Kidney (tissue), 14 donors: ENCODE measurements around the gene DEDD2. TPM values are rescaled to one million over a fixed set of nuclear protein-coding genes. Genes with fewer than 3 reads are reported as not detected.

Experiments used
- DNase-seq, 5 donors: peaks; one replicate each; pipeline ENCODE4 v3.0.0-alpha.2; 2013 to 2020
- FAIRE-seq: peaks from 2 replicates; lab custom pipeline; 2012; peaks lifted over from hg19 to GRCh38; lab: Jason Lieb, UNC
- H3K27ac ChIP-seq, 2 donors: one replicate each; pipeline ENCODE4 v1.7.0; 2013; ENCODE audit warnings: low read depth in 2 of 2, low read length in 2 of 2, inconsistent platforms in 1 of 2
- H3K27me3 ChIP-seq: one replicate; pipeline ENCODE4 v1.7.1; 2013; ENCODE audit warnings: low read length, inconsistent platforms; ENCODE audit not compliant: control insufficient read depth, insufficient read depth
- H3K36me3 ChIP-seq, 3 donors: one replicate each; pipeline versions ENCODE4 v1.7.0 to v1.7.1; 2013; ENCODE audit warnings: low read length in 3 of 3, control low read depth in 1 of 3, inconsistent platforms in 1 of 3; ENCODE audit not compliant: insufficient read depth in 3 of 3, control insufficient read depth in 2 of 3
- H3K4me1 ChIP-seq, 3 donors: one replicate each; pipeline versions ENCODE4 v1.7.0 to v1.7.1; 2013; ENCODE audit warnings: low read length in 3 of 3, inconsistent platforms in 1 of 3, low read depth in 1 of 3; ENCODE audit not compliant: control insufficient read depth in 2 of 3, insufficient read depth in 2 of 3
- H3K4me3 ChIP-seq, 3 donors: one replicate each; pipeline versions ENCODE4 v1.7.0 to v1.8.1; 2013; ENCODE audit warnings: low read length in 3 of 3, control low read depth in 1 of 3, inconsistent platforms in 1 of 3
- H3K9ac ChIP-seq, 3 donors: one replicate each; pipeline versions ENCODE4 v1.7.0 to v1.7.1; 2013; ENCODE audit warnings: low read length in 3 of 3, control low read depth in 1 of 3, inconsistent platforms in 1 of 3
- H3K9me3 ChIP-seq, 3 donors: one replicate each; pipeline versions ENCODE4 v1.7.0 to v1.7.1; 2013; ENCODE audit warnings: low read length in 3 of 3, control low read depth in 1 of 3, inconsistent platforms in 1 of 3; ENCODE audit not compliant: control insufficient read depth in 2 of 3, insufficient read depth in 1 of 3
- CTCF ChIP-seq: IDR thresholded peaks from 3 replicates; pipeline ENCODE4 v1.5.1; 2012; ENCODE audit warnings: mild to moderate bottlenecking, moderate library complexity, borderline replicate concordance; ENCODE audit not compliant: insufficient read depth; ENCODE audit errors: extremely low read depth
- intact Hi-C: fragments of 100-400 bp; cut with DNase I; formaldehyde crosslinking; loops from one replicate; pipeline ENCODE4 v1.11.1; 2022
- polyA plus RNA-seq: library from polyadenylated mRNA; stranded (reverse); fragments of 350-450 nt; fragmentation: Illumina TruSeq; extraction: RNeasy Lipid Tissue Mini Kit (QIAGEN cat#74804); gene quantifications from one replicate; pipeline ENCODE4 v1.2.3, GENCODE V29; 2014; ENCODE audit warnings: low read depth, low replicate concordance; ENCODE audit not compliant: insufficient read depth
- total RNA-seq: library from RNA; stranded (reverse); fragmentation: NEBNext Ultra II Directional; extraction: Animal tissue kit (Norgen Biotek cat#: 25700); gene quantifications from one replicate; pipeline ENCODE4 v1.2.1, GENCODE V29; 2021
- donor health status: control.
- donor health status: control.
- donor health status: control.
- donor health status: control.
- donor health status: control.
- donor health status: DM: yes; HTN: yes; CAD: no.
- donor health status: Normal renal cell carcinoma (clear cell type).

Gene DEDD2
- total and polyA plus RNA-seq, 2 donors from 2014 or later = 26.1 to 36.3 TPM

- H3K36me3 ChIP-seq = no peaks in the 10 kb centered on the region
- DNase-seq (no peak), FAIRE-seq (no peak)
- no peak overlapping the region for H3K9ac ChIP-seq
- TF ChIP-seq CTCF = no peak
- H3K27ac ChIP-seq = no peak overlapping the region
- peaks cover 2% of the 10 kb centered on the region for H3K27me3 ChIP-seq
- H3K9me3 ChIP-seq = no peaks in the 10 kb centered on the region
- no peaks in the 10 kb centered on the region for H3K4me1 ChIP-seq
- intact Hi-C loops = no loop called here
- no peak overlapping the region for H3K4me3 ChIP-seq
Observed at GRCh38 chr19:42149447-42150202, 67.9 kb downstream of the DEDD2 start.

Other genes starting within 250 kb of the DEDD2 start
- not detected for gene ATP1A3, start 223.4 kb downstream of the DEDD2 start, total RNA-seq
- gene ATP1A3, start 223.4 kb downstream of the DEDD2 start, polyA plus RNA-seq = not detected
- 16.2 TPM for gene GRIK5, start 147.5 kb downstream of the DEDD2 start, total RNA-seq
- gene GRIK5, start 147.5 kb downstream of the DEDD2 start, polyA plus RNA-seq = 8.9 TPM
- gene ZNF574, start 141.5 kb downstream of the DEDD2 start, total RNA-seq = 12.7 TPM
- 7.2 TPM for gene ZNF574, start 141.5 kb downstream of the DEDD2 start, polyA plus RNA-seq
- gene POU2F2, start 85.2 kb downstream of the DEDD2 start, total RNA-seq = 9.8 TPM
- gene POU2F2, start 85.2 kb downstream of the DEDD2 start, polyA plus RNA-seq = 1.3 TPM
- gene ZNF526, start 2.6 kb upstream of the DEDD2 start, total RNA-seq = 11.6 TPM
- 2.6 TPM for gene ZNF526, start 2.6 kb upstream of the DEDD2 start, polyA plus RNA-seq
- gene GSK3A, start 24.9 kb upstream of the DEDD2 start, total RNA-seq = 39.2 TPM
- 57.3 TPM for gene GSK3A, start 24.9 kb upstream of the DEDD2 start, polyA plus RNA-seq
- 61.2 TPM for gene ERF, start 37.5 kb upstream of the DEDD2 start, total RNA-seq
- gene ERF, start 37.5 kb upstream of the DEDD2 start, polyA plus RNA-seq = 31.1 TPM
- gene CIC, start 51.6 kb upstream of the DEDD2 start, total RNA-seq = 90.9 TPM
- 18.8 TPM for gene CIC, start 51.6 kb upstream of the DEDD2 start, polyA plus RNA-seq
- 0.47 TPM for gene PRR19, start 84.5 kb upstream of the DEDD2 start, total RNA-seq
- 0.71 TPM for gene PRR19, start 84.5 kb upstream of the DEDD2 start, polyA plus RNA-seq
- gene PAFAH1B3, start 84.9 kb upstream of the DEDD2 start, total RNA-seq = 22.0 TPM
- 38.3 TPM for gene PAFAH1B3, start 84.9 kb upstream of the DEDD2 start, polyA plus RNA-seq
- not detected for gene TMEM145, start 95.6 kb upstream of the DEDD2 start, total RNA-seq
- gene TMEM145, start 95.6 kb upstream of the DEDD2 start, polyA plus RNA-seq = not detected
- 31.6 TPM for gene MEGF8, start 108.0 kb upstream of the DEDD2 start, total RNA-seq
- gene MEGF8, start 108.0 kb upstream of the DEDD2 start, polyA plus RNA-seq = 8.7 TPM
- gene CNFN, start 172.6 kb upstream of the DEDD2 start, total RNA-seq = 2.2 TPM
- gene CNFN, start 172.6 kb upstream of the DEDD2 start, polyA plus RNA-seq = 4.9 TPM
- 8.9 TPM for gene LIPE, start 209.7 kb upstream of the DEDD2 start, total RNA-seq
- gene LIPE, start 209.7 kb upstream of the DEDD2 start, polyA plus RNA-seq = 9.9 TPM
- not detected for gene CXCL17, start 225.3 kb upstream of the DEDD2 start, total RNA-seq
- gene CXCL17, start 225.3 kb upstream of the DEDD2 start, polyA plus RNA-seq = not detected